Measurements from ENCODE around the gene CHRM2.

Gene CHRM2

DNA sequence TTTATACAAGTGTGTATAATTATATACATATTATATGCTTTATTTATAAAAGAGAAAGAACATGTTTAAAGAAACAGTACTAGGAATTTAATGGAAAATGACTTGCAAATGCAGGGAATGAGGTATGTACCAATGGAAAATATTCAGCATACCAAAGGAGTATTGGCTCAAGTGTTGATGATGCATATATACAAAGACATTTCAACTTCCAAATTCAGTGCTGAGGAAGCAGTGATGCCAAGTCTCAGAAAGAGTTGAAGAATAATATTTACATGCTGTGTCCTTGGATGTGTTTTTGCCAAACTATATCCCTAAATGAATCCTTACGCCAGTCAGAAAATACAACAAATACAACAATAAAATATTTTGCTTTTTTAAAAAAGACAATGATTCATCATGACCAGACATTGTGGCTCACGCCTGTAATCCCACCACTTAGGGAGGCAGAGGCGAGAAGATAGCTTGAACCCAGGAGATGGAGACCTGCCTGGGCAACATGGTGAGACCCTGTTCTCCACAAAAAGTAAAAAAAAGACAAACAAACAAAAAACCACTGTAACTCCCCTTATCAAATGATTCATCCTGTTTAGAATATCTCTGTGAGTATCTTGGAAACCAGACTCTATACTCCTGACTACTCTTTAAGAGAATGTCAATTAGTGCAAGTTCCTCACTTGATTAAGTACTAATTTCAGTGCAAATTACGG, 157.2 kb downstream of the CHRM2 start:
- no peak for TF ChIP-seq SPI1 (IDR thresholded peaks at IDR 0.05; ENCODE audit: borderline replicate concordance, low read depth)
- TF ChIP-seq, protein P1, sequence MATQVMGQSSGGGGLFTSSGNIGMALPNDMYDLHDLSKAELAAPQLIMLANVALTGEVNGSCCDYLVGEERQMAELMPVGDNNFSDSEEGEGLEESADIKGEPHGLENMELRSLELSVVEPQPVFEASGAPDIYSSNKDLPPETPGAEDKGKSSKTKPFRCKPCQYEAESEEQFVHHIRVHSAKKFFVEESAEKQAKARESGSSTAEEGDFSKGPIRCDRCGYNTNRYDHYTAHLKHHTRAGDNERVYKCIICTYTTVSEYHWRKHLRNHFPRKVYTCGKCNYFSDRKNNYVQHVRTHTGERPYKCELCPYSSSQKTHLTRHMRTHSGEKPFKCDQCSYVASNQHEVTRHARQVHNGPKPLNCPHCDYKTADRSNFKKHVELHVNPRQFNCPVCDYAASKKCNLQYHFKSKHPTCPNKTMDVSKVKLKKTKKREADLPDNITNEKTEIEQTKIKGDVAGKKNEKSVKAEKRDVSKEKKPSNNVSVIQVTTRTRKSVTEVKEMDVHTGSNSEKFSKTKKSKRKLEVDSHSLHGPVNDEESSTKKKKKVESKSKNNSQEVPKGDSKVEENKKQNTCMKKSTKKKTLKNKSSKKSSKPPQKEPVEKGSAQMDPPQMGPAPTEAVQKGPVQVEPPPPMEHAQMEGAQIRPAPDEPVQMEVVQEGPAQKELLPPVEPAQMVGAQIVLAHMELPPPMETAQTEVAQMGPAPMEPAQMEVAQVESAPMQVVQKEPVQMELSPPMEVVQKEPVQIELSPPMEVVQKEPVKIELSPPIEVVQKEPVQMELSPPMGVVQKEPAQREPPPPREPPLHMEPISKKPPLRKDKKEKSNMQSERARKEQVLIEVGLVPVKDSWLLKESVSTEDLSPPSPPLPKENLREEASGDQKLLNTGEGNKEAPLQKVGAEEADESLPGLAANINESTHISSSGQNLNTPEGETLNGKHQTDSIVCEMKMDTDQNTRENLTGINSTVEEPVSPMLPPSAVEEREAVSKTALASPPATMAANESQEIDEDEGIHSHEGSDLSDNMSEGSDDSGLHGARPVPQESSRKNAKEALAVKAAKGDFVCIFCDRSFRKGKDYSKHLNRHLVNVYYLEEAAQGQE (IDR thresholded peaks at IDR 0.05; ENCODE audit: insufficient replicate concordance, low read depth): no peak
- TF ChIP-seq GABPA (IDR thresholded peaks at IDR 0.05; ENCODE audit: low read depth): no peak
- TF ChIP-seq, protein P2, sequence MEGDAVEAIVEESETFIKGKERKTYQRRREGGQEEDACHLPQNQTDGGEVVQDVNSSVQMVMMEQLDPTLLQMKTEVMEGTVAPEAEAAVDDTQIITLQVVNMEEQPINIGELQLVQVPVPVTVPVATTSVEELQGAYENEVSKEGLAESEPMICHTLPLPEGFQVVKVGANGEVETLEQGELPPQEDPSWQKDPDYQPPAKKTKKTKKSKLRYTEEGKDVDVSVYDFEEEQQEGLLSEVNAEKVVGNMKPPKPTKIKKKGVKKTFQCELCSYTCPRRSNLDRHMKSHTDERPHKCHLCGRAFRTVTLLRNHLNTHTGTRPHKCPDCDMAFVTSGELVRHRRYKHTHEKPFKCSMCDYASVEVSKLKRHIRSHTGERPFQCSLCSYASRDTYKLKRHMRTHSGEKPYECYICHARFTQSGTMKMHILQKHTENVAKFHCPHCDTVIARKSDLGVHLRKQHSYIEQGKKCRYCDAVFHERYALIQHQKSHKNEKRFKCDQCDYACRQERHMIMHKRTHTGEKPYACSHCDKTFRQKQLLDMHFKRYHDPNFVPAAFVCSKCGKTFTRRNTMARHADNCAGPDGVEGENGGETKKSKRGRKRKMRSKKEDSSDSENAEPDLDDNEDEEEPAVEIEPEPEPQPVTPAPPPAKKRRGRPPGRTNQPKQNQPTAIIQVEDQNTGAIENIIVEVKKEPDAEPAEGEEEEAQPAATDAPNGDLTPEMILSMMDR (IDR thresholded peaks at IDR 0.05; ENCODE audit: insufficient read depth, low read length): no peak
- no peak for TF ChIP-seq POLR2AphosphoS5 (IDR thresholded peaks at IDR 0.05; ENCODE audit: low read depth)
- no peak for DNase-seq (ENCODE audit: low read depth in 1 of 2, low spot score in 1 of 2)
- Histone ChIP-seq H3K27me3 (ENCODE audit: insufficient read depth, poor library complexity, severe bottlenecking) (no peaks in the 10 kb centered on the region), H3K27ac (replicated peaks) (no peak overlapping the region), H3K4me3 (replicated peaks; ENCODE audit: insufficient read depth, low read length) (no peak overlapping the region)

GRCh38 chr7:137026176-137026500, 157.7 kb downstream of the CHRM2 start:
- no peak for DNase-seq (ENCODE audit: low read depth in 1 of 2, low spot score in 1 of 2)
- Histone ChIP-seq H3K4me3 (replicated peaks; ENCODE audit: insufficient read depth, low read length) (no peak overlapping the region), H3K27ac (replicated peaks) (no peak overlapping the region), H3K27me3 (ENCODE audit: insufficient read depth, poor library complexity, severe bottlenecking) (no peaks in the 10 kb centered on the region)
- TF ChIP-seq, protein P2 (IDR thresholded peaks at IDR 0.05; ENCODE audit: insufficient read depth, low read length): no peak
- TF ChIP-seq POLR2AphosphoS5 (IDR thresholded peaks at IDR 0.05; ENCODE audit: low read depth) (no peak), GABPA (IDR thresholded peaks at IDR 0.05; ENCODE audit: low read depth) (no peak), SPI1 (IDR thresholded peaks at IDR 0.05; ENCODE audit: borderline replicate concordance, low read depth) (no peak)
- TF ChIP-seq, protein P1 (IDR thresholded peaks at IDR 0.05; ENCODE audit: insufficient replicate concordance, low read depth): no peak

- Histone ChIP-seq H3K4me3 (replicated peaks; ENCODE audit: insufficient read depth, low read length) (no peak overlapping the region), H3K27ac (replicated peaks) (no peak overlapping the region), H3K27me3 (ENCODE audit: insufficient read depth, poor library complexity, severe bottlenecking) (no peaks in the 10 kb centered on the region)
- no peak for DNase-seq (ENCODE audit: low read depth in 1 of 2, low spot score in 1 of 2)
- TF ChIP-seq, protein P2 (IDR thresholded peaks at IDR 0.05; ENCODE audit: insufficient read depth, low read length): no peak
Observed at GRCh38 chr7:137032436-137032835, 164.0 kb downstream of the CHRM2 start.

GRCh38 chr7:137036768-137037167, 168.3 kb downstream of the CHRM2 start:
- H3K27me3 ChIP-seq (ENCODE audit: insufficient read depth, poor library complexity, severe bottlenecking): no peaks in the 10 kb centered on the region
- TF ChIP-seq, protein P1 (IDR thresholded peaks at IDR 0.05; ENCODE audit: insufficient replicate concordance, low read depth): no peak
- TF ChIP-seq SPI1 (IDR thresholded peaks at IDR 0.05; ENCODE audit: borderline replicate concordance, low read depth) (no peak), GABPA (IDR thresholded peaks at IDR 0.05; ENCODE audit: low read depth) (no peak), POLR2AphosphoS5 (IDR thresholded peaks at IDR 0.05; ENCODE audit: low read depth) (no peak)
- TF ChIP-seq, protein P2 (IDR thresholded peaks at IDR 0.05; ENCODE audit: insufficient read depth, low read length): no peak
- no peak overlapping the region for H3K4me3 ChIP-seq (replicated peaks; ENCODE audit: insufficient read depth, low read length)

More at GRCh38 chr7:137036768-137037167, 168.3 kb downstream of the CHRM2 start:
- DNase-seq (ENCODE audit: low read depth in 1 of 2, low spot score in 1 of 2): no peak
- H3K27ac ChIP-seq (replicated peaks): no peak overlapping the region

Data from HL-60 (cell line).